CD4-positive, alpha-beta T cell treated with Interleukin-17A for 4 hours (primary cell): ENCODE measurements around the gene POLQ.
"Not testable (repeated sequence)": the region's sequence is repeated elsewhere in the genome, so short reads cannot be mapped to it uniquely, and the experiment has no call there.

Source experiments
- DNase-seq: peaks from one replicate; pipeline ENCODE4 v3.0.0-alpha.2; 2020; ENCODE audit warnings: mixed read lengths

The POLQ gene

DNA sequence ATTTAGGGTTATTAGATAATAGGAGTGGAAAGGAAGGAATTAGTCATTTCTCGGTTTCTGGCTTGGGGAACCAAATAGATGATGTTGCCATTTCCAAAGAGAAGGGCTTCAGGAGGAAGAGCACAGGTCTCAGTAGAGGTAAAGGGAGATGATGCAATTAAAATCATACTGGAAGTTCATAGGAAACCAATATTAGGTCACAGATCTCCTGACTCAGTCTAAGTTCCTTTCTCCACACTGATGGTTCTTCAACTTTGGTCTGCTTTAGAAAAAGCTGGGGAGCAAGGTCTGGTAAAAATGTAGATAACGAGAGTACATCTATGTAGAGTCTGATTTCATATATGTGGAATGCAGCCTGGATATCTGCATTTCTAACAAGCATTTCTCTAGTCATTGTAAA is 130.9 kb downstream of the POLQ start:
- DNase-seq = no peak

DNA sequence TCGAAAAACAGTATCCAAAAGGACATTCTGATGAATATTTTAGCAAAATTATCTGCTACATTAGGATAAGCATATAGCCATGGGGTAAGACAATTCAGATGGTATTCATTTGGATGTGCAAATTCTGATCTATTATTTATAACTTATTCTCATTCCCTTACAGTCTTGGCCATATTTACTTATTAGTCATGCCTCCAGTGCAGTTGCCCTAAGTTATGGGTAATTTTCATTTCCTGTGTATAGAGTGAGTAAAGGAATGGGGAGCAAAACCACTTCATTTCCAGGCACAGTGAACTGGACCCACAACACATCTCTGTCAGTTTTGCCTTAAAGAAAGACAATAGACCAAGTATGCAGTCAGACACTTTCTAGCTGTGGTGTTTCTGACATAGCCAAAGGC is 134.3 kb downstream of the POLQ start:
- DNase-seq = no peak

DNA sequence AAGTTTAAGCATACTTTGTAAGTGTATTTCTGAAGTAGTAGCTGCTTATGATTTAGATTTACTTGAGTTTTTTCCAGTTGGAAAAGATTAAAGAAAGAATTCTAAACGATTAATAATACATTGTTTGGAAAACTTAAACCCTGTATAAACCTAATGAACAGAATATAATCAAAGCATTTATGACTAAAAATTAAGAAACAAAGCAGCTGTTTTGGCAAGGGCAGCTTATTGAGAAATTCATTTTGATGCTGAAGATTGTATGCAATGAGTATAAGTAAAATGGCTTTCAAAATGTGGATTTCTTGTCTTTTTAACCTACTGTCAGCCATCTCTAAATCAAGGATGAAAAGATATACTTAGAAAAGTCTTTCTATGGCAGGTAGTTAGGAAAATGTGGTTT is 140.2 kb downstream of the POLQ start:
- no peak for DNase-seq

DNA sequence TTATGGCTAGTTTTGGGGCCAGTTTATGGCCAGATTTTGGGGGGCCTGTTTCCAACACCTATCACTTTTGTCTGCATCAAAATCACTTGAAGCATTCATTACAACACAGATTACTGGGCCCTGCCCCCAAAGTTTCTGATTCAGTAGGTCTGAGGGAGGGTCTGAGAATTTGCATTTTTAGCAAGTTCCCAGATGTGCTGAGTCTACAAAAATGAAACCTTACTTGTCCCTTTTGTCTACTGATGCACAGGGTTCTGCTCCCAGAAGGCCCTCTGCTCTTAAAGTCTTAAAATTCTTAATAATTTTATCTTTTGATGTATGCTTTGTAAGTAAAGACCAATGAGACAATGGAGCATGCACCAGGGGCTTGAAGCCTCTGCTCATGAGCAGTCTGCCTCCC is 146.0 kb downstream of the POLQ start:
- no peak for DNase-seq

DNA sequence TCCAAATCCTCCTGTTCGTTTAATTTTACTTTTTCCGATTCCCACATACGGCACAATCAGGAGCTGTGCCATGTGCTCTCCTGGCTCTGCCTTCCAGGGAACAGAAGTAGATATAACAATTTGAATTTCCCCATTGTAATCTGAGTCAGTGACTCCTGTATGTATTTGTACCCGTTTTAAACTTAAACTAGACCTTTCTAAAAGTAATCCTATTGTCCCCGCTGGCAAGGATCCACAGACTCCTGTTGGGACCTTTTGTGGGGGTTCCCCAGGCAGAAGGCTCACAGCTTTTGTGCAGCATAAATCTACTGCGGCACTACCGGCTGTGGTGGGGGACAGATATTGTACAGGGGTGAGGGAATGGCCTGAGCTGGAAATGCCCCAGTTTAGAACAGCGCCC is 147.7 kb downstream of the POLQ start:
- DNase-seq = not testable (repeated sequence)

DNA sequence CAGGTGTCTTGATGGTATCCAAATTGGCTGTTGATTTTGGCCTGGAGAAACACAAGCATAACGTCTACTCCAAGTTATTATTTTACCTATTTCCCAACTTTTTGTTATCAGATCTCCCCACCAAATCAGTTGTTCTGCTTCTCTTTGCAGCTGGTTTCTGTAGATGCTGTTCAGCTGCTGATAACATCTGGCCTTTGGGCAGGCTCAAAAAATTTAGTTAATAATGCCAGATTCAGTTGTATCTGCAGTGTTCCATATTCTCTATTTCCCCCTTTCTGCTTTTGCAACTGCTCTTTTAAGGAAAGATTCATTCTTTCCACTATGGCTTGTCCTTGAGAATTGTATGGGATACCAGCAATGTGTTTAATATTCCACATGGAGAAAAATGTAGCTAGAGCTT is 149.8 kb downstream of the POLQ start:
- not testable (repeated sequence) for DNase-seq

DNA sequence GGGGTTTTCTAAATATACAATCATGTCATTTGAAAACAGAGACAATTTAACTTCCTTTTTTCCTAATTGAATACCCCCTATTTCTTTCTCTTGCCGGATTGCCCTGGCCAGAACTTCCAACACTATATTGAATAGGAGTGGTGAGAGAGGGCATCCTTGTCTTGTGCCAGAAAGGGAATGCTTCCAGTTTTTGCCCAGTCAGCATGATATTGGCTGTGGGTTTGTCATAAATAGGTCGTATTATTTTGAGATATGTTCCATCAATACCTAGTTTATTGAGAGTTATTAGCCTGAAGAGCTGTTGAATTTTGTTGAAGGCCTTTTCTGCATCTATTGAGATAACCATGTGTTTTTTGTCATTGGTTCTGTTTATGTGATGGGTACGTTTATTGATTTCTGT is 157.5 kb downstream of the POLQ start:
- not testable (repeated sequence) for DNase-seq
